Measurements from ENCODE around the gene RPRD2. TPM values are rescaled to one million over a fixed set of nuclear protein-coding genes. Genes with fewer than 3 reads are reported as not detected.

RPRD2 gene
- total and polyA plus RNA-seq, 4 donors: 5.4 to 9.7 (median 8.0) TPM

DNA sequence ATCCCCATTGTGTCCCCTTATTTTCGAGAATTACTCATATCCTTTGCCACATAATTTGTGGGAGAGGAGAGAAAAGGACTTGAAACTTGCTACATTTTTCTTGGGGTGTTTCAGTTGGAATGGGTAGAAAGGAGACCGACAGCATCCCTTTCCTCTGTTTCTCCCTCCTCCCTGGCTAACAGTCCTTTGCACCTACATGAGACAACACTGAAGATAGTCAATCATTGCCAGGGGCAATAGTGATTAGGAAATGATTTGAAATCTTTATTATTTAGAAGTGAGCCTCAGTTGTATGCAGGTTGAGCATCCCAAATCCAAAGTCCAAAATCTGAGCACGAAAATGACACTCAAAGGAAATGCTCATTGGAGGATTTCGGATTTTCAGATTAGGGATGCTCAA lies 115.4 kb downstream of the RPRD2 start:
- Histone ChIP-seq H3K27ac (ENCODE audit: low read depth in 1 of 2, low read length in 2 of 2) (peak overlapping the region in 1 of 2 donors; percentile 9), H3K9ac (ENCODE audit: low read depth in 1 of 2, low read length in 2 of 2) (no peak overlapping the region), H3K27me3 (ENCODE audit: control insufficient read depth in 4 of 4, insufficient read depth in 4 of 4, low read length in 3 of 4) (no peaks in the 10 kb centered on the region), H3K9me3 (ENCODE audit: control insufficient read depth in 4 of 4, low read length in 3 of 4) (no peaks in the 10 kb centered on the region), H3K4me3 (ENCODE audit: low read depth in 1 of 3, low read length in 3 of 3) (no peak overlapping the region), H3K36me3 (ENCODE audit: control insufficient read depth in 4 of 4, insufficient read depth in 3 of 4, low read depth in 1 of 4, low read length in 3 of 4) (no peaks in the 10 kb centered on the region), H3K4me1 (ENCODE audit: control insufficient read depth in 4 of 4, insufficient read depth in 4 of 4, low read length in 3 of 4) (peaks cover 7 to 24% (median 22%) of the 10 kb centered on the region in 4 donors)
- WGBS: 33% methylated on average over 4 of the region's 4 CpGs
- TF ChIP-seq HNF4A (conservative IDR thresholded peaks at IDR 0.05): peak in 1 of 2 donors; percentile 64
- TF ChIP-seq, protein P1, sequence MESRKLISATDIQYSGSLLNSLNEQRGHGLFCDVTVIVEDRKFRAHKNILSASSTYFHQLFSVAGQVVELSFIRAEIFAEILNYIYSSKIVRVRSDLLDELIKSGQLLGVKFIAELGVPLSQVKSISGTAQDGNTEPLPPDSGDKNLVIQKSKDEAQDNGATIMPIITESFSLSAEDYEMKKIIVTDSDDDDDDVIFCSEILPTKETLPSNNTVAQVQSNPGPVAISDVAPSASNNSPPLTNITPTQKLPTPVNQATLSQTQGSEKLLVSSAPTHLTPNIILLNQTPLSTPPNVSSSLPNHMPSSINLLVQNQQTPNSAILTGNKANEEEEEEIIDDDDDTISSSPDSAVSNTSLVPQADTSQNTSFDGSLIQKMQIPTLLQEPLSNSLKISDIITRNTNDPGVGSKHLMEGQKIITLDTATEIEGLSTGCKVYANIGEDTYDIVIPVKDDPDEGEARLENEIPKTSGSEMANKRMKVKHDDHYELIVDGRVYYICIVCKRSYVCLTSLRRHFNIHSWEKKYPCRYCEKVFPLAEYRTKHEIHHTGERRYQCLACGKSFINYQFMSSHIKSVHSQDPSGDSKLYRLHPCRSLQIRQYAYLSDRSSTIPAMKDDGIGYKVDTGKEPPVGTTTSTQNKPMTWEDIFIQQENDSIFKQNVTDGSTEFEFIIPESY (IDR thresholded peaks at IDR 0.05): no peak
- peak; percentile 2 for TF ChIP-seq YY1 (IDR thresholded peaks at IDR 0.05)
- DNase-seq (ENCODE audit: low spot score): no peak

DNA sequence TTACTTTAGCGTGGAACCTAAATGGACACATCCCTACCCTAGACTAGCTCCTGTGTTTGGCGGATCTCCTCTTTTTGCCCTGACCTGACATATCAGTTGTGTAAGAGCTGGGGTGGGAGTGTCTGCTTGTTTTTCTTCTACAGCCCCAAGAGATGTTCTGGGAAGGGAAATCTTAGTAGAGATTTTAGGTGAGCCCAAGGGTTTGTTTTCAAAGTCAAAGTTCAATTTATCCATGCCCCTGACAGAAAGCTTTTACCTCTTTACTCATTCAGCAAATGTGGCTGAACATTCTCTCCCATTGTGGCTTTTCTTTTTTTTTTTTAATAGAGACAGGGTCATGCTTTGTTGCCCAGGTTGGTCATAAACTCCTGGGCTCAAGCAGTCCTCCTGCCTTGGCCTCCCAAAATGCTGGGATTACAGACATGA lies 116.0 kb downstream of the RPRD2 start:
- TF ChIP-seq NR2F2 (IDR thresholded peaks at IDR 0.05) (no peak), RAD21 (IDR thresholded peaks at IDR 0.05) (peak in 1 of 2 donors; percentile 35), RXRA (IDR thresholded peaks at IDR 0.05) (peak; percentile 47 to 78), TAF1 (conservative IDR thresholded peaks at IDR 0.05) (no peak), FOXA2 (IDR thresholded peaks at IDR 0.05) (peak; percentile 17), GABPA (IDR thresholded peaks at IDR 0.05 in 1 of 2, conservative IDR thresholded peaks at IDR 0.05 in 1 of 2) (peak in 1 of 2 donors; percentile 16), HNF4A (conservative IDR thresholded peaks at IDR 0.05) (peak; percentile 51 to 77), YY1 (IDR thresholded peaks at IDR 0.05) (peak; percentile 15), SP1 (IDR thresholded peaks at IDR 0.05) (no peak), HNF4G (IDR thresholded peaks at IDR 0.05) (no peak), FOXA1 (IDR thresholded peaks at IDR 0.05) (no peak), JUND (IDR thresholded peaks at IDR 0.05) (peak; percentile 24 to 52), EGR1 (IDR thresholded peaks at IDR 0.05; ENCODE audit: low read depth in 2 of 2) (peak in 1 of 2 donors; percentile 6)
- TF ChIP-seq, protein P2, sequence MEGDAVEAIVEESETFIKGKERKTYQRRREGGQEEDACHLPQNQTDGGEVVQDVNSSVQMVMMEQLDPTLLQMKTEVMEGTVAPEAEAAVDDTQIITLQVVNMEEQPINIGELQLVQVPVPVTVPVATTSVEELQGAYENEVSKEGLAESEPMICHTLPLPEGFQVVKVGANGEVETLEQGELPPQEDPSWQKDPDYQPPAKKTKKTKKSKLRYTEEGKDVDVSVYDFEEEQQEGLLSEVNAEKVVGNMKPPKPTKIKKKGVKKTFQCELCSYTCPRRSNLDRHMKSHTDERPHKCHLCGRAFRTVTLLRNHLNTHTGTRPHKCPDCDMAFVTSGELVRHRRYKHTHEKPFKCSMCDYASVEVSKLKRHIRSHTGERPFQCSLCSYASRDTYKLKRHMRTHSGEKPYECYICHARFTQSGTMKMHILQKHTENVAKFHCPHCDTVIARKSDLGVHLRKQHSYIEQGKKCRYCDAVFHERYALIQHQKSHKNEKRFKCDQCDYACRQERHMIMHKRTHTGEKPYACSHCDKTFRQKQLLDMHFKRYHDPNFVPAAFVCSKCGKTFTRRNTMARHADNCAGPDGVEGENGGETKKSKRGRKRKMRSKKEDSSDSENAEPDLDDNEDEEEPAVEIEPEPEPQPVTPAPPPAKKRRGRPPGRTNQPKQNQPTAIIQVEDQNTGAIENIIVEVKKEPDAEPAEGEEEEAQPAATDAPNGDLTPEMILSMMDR (IDR thresholded peaks at IDR 0.05; ENCODE audit: low read depth, low read length, missing input control): no peak
- TF ChIP-seq, protein P3, sequence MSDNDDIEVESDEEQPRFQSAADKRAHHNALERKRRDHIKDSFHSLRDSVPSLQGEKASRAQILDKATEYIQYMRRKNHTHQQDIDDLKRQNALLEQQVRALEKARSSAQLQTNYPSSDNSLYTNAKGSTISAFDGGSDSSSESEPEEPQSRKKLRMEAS (IDR thresholded peaks at IDR 0.05): peak; percentile 26
- TF ChIP-seq, protein P4, sequence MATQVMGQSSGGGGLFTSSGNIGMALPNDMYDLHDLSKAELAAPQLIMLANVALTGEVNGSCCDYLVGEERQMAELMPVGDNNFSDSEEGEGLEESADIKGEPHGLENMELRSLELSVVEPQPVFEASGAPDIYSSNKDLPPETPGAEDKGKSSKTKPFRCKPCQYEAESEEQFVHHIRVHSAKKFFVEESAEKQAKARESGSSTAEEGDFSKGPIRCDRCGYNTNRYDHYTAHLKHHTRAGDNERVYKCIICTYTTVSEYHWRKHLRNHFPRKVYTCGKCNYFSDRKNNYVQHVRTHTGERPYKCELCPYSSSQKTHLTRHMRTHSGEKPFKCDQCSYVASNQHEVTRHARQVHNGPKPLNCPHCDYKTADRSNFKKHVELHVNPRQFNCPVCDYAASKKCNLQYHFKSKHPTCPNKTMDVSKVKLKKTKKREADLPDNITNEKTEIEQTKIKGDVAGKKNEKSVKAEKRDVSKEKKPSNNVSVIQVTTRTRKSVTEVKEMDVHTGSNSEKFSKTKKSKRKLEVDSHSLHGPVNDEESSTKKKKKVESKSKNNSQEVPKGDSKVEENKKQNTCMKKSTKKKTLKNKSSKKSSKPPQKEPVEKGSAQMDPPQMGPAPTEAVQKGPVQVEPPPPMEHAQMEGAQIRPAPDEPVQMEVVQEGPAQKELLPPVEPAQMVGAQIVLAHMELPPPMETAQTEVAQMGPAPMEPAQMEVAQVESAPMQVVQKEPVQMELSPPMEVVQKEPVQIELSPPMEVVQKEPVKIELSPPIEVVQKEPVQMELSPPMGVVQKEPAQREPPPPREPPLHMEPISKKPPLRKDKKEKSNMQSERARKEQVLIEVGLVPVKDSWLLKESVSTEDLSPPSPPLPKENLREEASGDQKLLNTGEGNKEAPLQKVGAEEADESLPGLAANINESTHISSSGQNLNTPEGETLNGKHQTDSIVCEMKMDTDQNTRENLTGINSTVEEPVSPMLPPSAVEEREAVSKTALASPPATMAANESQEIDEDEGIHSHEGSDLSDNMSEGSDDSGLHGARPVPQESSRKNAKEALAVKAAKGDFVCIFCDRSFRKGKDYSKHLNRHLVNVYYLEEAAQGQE (IDR thresholded peaks at IDR 0.05): peak; percentile 10
- TF ChIP-seq, protein P5, sequence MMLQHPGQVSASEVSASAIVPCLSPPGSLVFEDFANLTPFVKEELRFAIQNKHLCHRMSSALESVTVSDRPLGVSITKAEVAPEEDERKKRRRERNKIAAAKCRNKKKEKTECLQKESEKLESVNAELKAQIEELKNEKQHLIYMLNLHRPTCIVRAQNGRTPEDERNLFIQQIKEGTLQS (IDR thresholded peaks at IDR 0.05): no peak
- TF ChIP-seq, protein P1 (IDR thresholded peaks at IDR 0.05): no peak
- H3K36me3 ChIP-seq (ENCODE audit: control insufficient read depth in 4 of 4, insufficient read depth in 3 of 4, low read depth in 1 of 4, low read length in 3 of 4): no peaks in the 10 kb centered on the region
- no peaks in the 10 kb centered on the region for H3K27me3 ChIP-seq (ENCODE audit: control insufficient read depth in 4 of 4, insufficient read depth in 4 of 4, low read length in 3 of 4)
- H3K9ac ChIP-seq (ENCODE audit: low read depth in 1 of 2, low read length in 2 of 2): no peak overlapping the region
- H3K4me3 ChIP-seq (ENCODE audit: low read depth in 1 of 3, low read length in 3 of 3): no peak overlapping the region
- WGBS: 22% methylated on average over 2 of the region's 2 CpGs
- no peaks in the 10 kb centered on the region for H3K9me3 ChIP-seq (ENCODE audit: control insufficient read depth in 4 of 4, low read length in 3 of 4)
- DNase-seq (ENCODE audit: low spot score): no peak
- H3K4me1 ChIP-seq (ENCODE audit: control insufficient read depth in 4 of 4, insufficient read depth in 4 of 4, low read length in 3 of 4): peaks cover 4 to 18% (median 17%) of the 10 kb centered on the region in 4 donors
- peak overlapping the region in 1 of 2 donors; percentile 9 for H3K27ac ChIP-seq (ENCODE audit: low read depth in 1 of 2, low read length in 2 of 2)

Data from liver (tissue), 9 donors.